OCI-LY7 (cell line): ENCODE measurements around the gene RUVBL1. TPM values are rescaled to one million over a fixed set of nuclear protein-coding genes. Genes with fewer than 3 reads are reported as not detected.
A peak's percentile ranks its signal among the peaks of the same experiment; 100 is the strongest.

Experiments used
- BruUV-seq: library from RNA; stranded (reverse); fragments of 400-500 nt; replicated peaks from 2 replicates; lab custom pipeline; 2021; lab: Mats Ljungman, UMichigan
- CTCF ChIA-PET: fragments of 300-600 bp; sonication (Branson Sonifier 250); formaldehyde crosslinking; loops from one replicate; lab custom pipeline; 2022; ENCODE audit warnings: antibody characterized with exemption; ENCODE audit not compliant: unreplicated experiment; lab: Charles Lee
- POLR2A ChIA-PET: fragments of 300-600 bp; sonication (Branson Sonifier 250); formaldehyde crosslinking; loops from one replicate; lab custom pipeline; 2022; ENCODE audit warnings: antibody characterized with exemption; lab: Charles Lee
- DNase-seq: peaks from one replicate; pipeline ENCODE4 v3.0.0-alpha.2; 2015; ENCODE audit warnings: low spot score
- H2AFZ ChIP-seq: fragments of 200-600 bp; sonication (generic), shearing (Covaris generic); 2 replicates; pipeline ENCODE4 v1.6.1; 2014; ENCODE audit warnings: mild to moderate bottlenecking, antibody characterized with exemption, low read length, moderate library complexity
- H3K27ac ChIP-seq: fragments of 200-600 bp; sonication (generic); 2 replicates; pipeline ENCODE4 v1.5.1; 2014; ENCODE audit warnings: mixed run types, low read depth, mild to moderate bottlenecking, moderate library complexity, low read length, inconsistent platforms; ENCODE audit not compliant: poor library complexity, severe bottlenecking
- H3K36me3 ChIP-seq: fragments of 200-600 bp; sonication (generic); 2 replicates; pipeline ENCODE4 v1.6.1; 2014; ENCODE audit warnings: mild to moderate bottlenecking, antibody characterized with exemption, low read length, moderate library complexity, mixed read lengths; ENCODE audit not compliant: insufficient read depth
- H3K4me1 ChIP-seq: fragments of 200-600 bp; sonication (generic); 2 replicates; pipeline ENCODE4 v1.5.1; 2014; ENCODE audit warnings: mild to moderate bottlenecking, low read length; ENCODE audit not compliant: insufficient read depth, poor library complexity, severe bottlenecking
- H3K4me2 ChIP-seq: fragments of 200-600 bp; sonication (generic); 2 replicates; pipeline ENCODE4 v1.6.1; 2014; ENCODE audit warnings: mild to moderate bottlenecking, low read length
- H3K4me3 ChIP-seq: fragments of 200-600 bp; sonication (generic); 2 replicates; pipeline ENCODE4 v1.5.1; 2014; ENCODE audit warnings: mild to moderate bottlenecking, low read depth, low read length; ENCODE audit not compliant: poor library complexity, severe bottlenecking
- H3K79me2 ChIP-seq: fragments of 200-600 bp; sonication (generic); 2 replicates; pipeline ENCODE4 v1.6.1; 2016; ENCODE audit warnings: low read depth, mild to moderate bottlenecking, low read length, moderate library complexity, mixed read lengths; ENCODE audit not compliant: insufficient read depth
- H3K9me2 ChIP-seq: fragments of 200-600 bp; sonication (generic); 2 replicates; pipeline ENCODE4 v1.6.1; 2016; ENCODE audit warnings: mild to moderate bottlenecking, low read length, mixed read lengths; ENCODE audit not compliant: insufficient read depth
- H3K9me3 ChIP-seq: fragments of 200-600 bp; sonication (generic); 2 replicates; pipeline ENCODE4 v1.6.1; 2014; ENCODE audit warnings: mild to moderate bottlenecking, mixed run types, low read length, mixed read lengths
- H4K20me1 ChIP-seq: fragments of 200-600 bp; sonication (generic); 2 replicates; pipeline ENCODE4 v1.6.1; 2014; ENCODE audit warnings: mild to moderate bottlenecking, antibody characterized with exemption, low read length, moderate library complexity, mixed read lengths; ENCODE audit not compliant: insufficient read depth
- CTCF ChIP-seq: fragments of 200-600 bp; sonication (generic); conservative IDR thresholded peaks from 2 replicates; pipeline ENCODE4 v1.5.1; 2014; ENCODE audit warnings: mild to moderate bottlenecking, antibody characterized with exemption, low read length, moderate library complexity, mixed read lengths
- EZH2phosphoT487 ChIP-seq: fragments of 200-600 bp; sonication (generic); IDR thresholded peaks from 2 replicates; pipeline ENCODE4 v1.6.1; 2018; ENCODE audit warnings: low read depth, borderline replicate concordance, mild to moderate bottlenecking, mixed run types, antibody characterized with exemption, low read length, moderate library complexity, mixed read lengths
- intact Hi-C: fragments of 100-400 bp; cut with micrococcal nuclease; formaldehyde crosslinking; loops from one replicate; pipeline ENCODE4 v1.10.0; 2022; ENCODE audit not compliant: unreplicated experiment
- total RNA-seq, 2 experiments: library from RNA; depleted of rRNA in 1 of 2; stranded (reverse); fragments of >200 nt in 1 of 2; shearing (Covaris generic) in 1 of 2; gene quantifications; 2 replicates each; pipeline ENCODE4 v1.2.3, GENCODE V29; 2014 to 2022

RUVBL1 gene
- total RNA-seq, 2 experiments from 2014 or later: 91.4 to 103 TPM

GRCh38 chr3:128051837-128052594 lies 71.6 kb downstream of the RUVBL1 start, which contains the start of gene SEC61A1:
Gene SEC61A1, plus strand, starts transcription at chr3:128052437. Its CDS starts 116 bp downstream, at chr3:128052553.
- H3K4me3 ChIP-seq: peak within 1 kb of the TSS; percentile 88
- H3K9me2 ChIP-seq: no peaks in the 10 kb centered on the region
- peaks cover 19% of the 10 kb centered on the region for H4K20me1 ChIP-seq
- BruUV-seq: no TSS peak
- H3K79me2 ChIP-seq: peaks cover 37% of the 10 kb centered on the region
- CTCF ChIA-PET: no interaction called here
- POLR2A ChIA-PET: no interaction called here
- TF ChIP-seq EZH2phosphoT487 (no peak), CTCF (no peak)
- peaks cover 41% of the 10 kb centered on the region for H3K36me3 ChIP-seq
- intact Hi-C loops: loop anchor here (5.0 kb wide), 3 partner anchors 70 to 460 kb away; partner anchors contain the start of genes RUVBL1 and TPRA1
- peaks cover 31% of the 10 kb centered on the region for H3K4me1 ChIP-seq
- DNase-seq: peak; percentile 96
- H2AFZ ChIP-seq: peak within 1 kb of the TSS; percentile 92
- H3K27ac ChIP-seq: peak within 1 kb of the TSS; percentile 57
- no peaks in the 10 kb centered on the region for H3K9me3 ChIP-seq
- H3K4me2 ChIP-seq: peak within 1 kb of the TSS; percentile 98

- TF ChIP-seq EZH2phosphoT487: no peak
- no peak for TF ChIP-seq CTCF
- peaks cover 37% of the 10 kb centered on the region for H3K79me2 ChIP-seq
- peaks cover 38% of the 10 kb centered on the region for H3K36me3 ChIP-seq
- no peaks in the 10 kb centered on the region for H3K9me3 ChIP-seq
- ChIA-PET CTCF (no interaction called here), POLR2A (no interaction called here)
- peaks cover 19% of the 10 kb centered on the region for H4K20me1 ChIP-seq
- no TSS peak for BruUV-seq
- peak overlapping the region; percentile 92 for H2AFZ ChIP-seq
- no peak for DNase-seq
- H3K27ac ChIP-seq: no peak overlapping the region
- intact Hi-C loops: loop anchor here (5.0 kb wide), 3 partner anchors 71 to 459 kb away; partner anchors contain the start of genes RUVBL1 and TPRA1
- H3K4me1 ChIP-seq: peaks cover 31% of the 10 kb centered on the region
- peak overlapping the region; percentile 98 for H3K4me2 ChIP-seq
- no peaks in the 10 kb centered on the region for H3K9me2 ChIP-seq
- peak overlapping the region; percentile 88 for H3K4me3 ChIP-seq
These were observed 72.2 kb downstream of the RUVBL1 start for GRCh38 chr3:128051459-128051836.

- H4K20me1 ChIP-seq: peaks cover 19% of the 10 kb centered on the region
- H3K9me3 ChIP-seq: no peaks in the 10 kb centered on the region
- BruUV-seq: no TSS peak
- H2AFZ ChIP-seq: no peak overlapping the region
- no peaks in the 10 kb centered on the region for H3K9me2 ChIP-seq
- ChIA-PET POLR2A (no interaction called here), CTCF (no interaction called here)
- intact Hi-C loops: loop anchor here (5.0 kb wide), 3 partner anchors 72 to 458 kb away; partner anchors contain the start of genes RUVBL1 and TPRA1
- H3K36me3 ChIP-seq: peaks cover 29% of the 10 kb centered on the region
- peaks cover 30% of the 10 kb centered on the region for H3K4me1 ChIP-seq
- no peak overlapping the region for H3K4me3 ChIP-seq
- no peak overlapping the region for H3K27ac ChIP-seq
- H3K79me2 ChIP-seq: peaks cover 32% of the 10 kb centered on the region
- TF ChIP-seq EZH2phosphoT487 (no peak), CTCF (no peak)
- no peak for DNase-seq
- H3K4me2 ChIP-seq: no peak overlapping the region
These were observed 73.0 kb downstream of the RUVBL1 start for GRCh38 chr3:128050597-128050996.
